Choroid plexus epithelial cell (primary cell): ENCODE results near the gene LLPH.

Source experiments
- DNase-seq: peaks from one replicate; pipeline ENCODE4 v3.0.0-alpha.2; 2010; ENCODE audit warnings: low read depth
- H3K4me3 ChIP-seq: 2 replicates; pipeline ENCODE4 v1.5.1; 2011; ENCODE audit warnings: low read depth, mild to moderate bottlenecking, control low read depth, low read length, moderate library complexity
- CTCF ChIP-seq: conservative IDR thresholded peaks from 2 replicates; pipeline ENCODE4 v1.5.1; 2011; ENCODE audit warnings: low read depth, mild to moderate bottlenecking, control low read depth, inconsistent platforms, low read length, moderate library complexity

The LLPH gene

GRCh38 chr12:66142826-66143225, 12.3 kb upstream of the LLPH start:
- H3K4me3 ChIP-seq, result no peak overlapping the region
- no peak for DNase-seq
- TF ChIP-seq CTCF, result no peak

GRCh38 chr12:66141299-66141698, 10.7 kb upstream of the LLPH start:
- no peak for DNase-seq
- no peak for TF ChIP-seq CTCF
- H3K4me3 ChIP-seq, result no peak overlapping the region

- DNase-seq, result no peak
- H3K4me3 ChIP-seq, result no peak overlapping the region
- TF ChIP-seq CTCF, result no peak
These were observed 10.2 kb upstream of the LLPH start for GRCh38 chr12:66140731-66141130.

- TF ChIP-seq CTCF, result no peak
- DNase-seq, result no peak
- H3K4me3 ChIP-seq, result no peak overlapping the region
These were observed 8.8 kb upstream of the LLPH start for GRCh38 chr12:66139328-66139727.

- no peak overlapping the region for H3K4me3 ChIP-seq
- DNase-seq, result no peak
- TF ChIP-seq CTCF, result no peak
These were observed 7.4 kb upstream of the LLPH start for GRCh38 chr12:66137937-66138336.

GRCh38 chr12:66132408-66132807, 1.9 kb upstream of the LLPH start:
- DNase-seq, result peak; percentile 95
- no peak for TF ChIP-seq CTCF
- H3K4me3 ChIP-seq, result no peak overlapping the region

GRCh38 chr12:66131067-66131688, 628 bp upstream of the LLPH start:
- no peak for TF ChIP-seq CTCF
- no peak for DNase-seq
- H3K4me3 ChIP-seq, result peak overlapping the region; percentile 95
